GM10248 (cell line): ENCODE measurements around the gene SLC25A13.
"Not testable (repeated sequence)": the region's sequence is repeated elsewhere in the genome, so short reads cannot be mapped to it uniquely, and the experiment has no call there.

Experiments
- CTCF ChIA-PET: fragments of 300-600 bp; sonication (Branson Sonifier 250); formaldehyde crosslinking; extraction: SDS; loops from one replicate; lab custom pipeline; 2021; ENCODE audit warnings: antibody characterized with exemption; lab: Yijun Ruan, JAX
- POLR2A ChIA-PET: fragments of 350-650 bp; sonication (Branson Sonifier 250); formaldehyde crosslinking; extraction: SDS; loops from one replicate; lab custom pipeline; 2020; ENCODE audit warnings: antibody characterized with exemption; lab: Yijun Ruan, JAX
- DNase-seq: peaks from one replicate; pipeline ENCODE4 v3.0.0; 2012; ENCODE audit errors: extremely low spot score
- CTCF ChIP-seq: IDR thresholded peaks from 2 replicates; pipeline ENCODE4 v1.5.1; 2012; ENCODE audit warnings: mild to moderate bottlenecking, low read depth; ENCODE audit errors: extremely low read depth, missing control alignments, control extremely low read depth

Gene SLC25A13

GRCh38 chr7:96173781-96174180 lies 148.1 kb downstream of the SLC25A13 start:
- ChIA-PET POLR2A (no interaction called here), CTCF (no interaction called here)
- DNase-seq, result no peak
- TF ChIP-seq CTCF, result no peak

GRCh38 chr7:96169439-96169838 lies 152.5 kb downstream of the SLC25A13 start:
- ChIA-PET POLR2A (no interaction called here), CTCF (interaction anchor here (1.2 to 1.7 kb wide), 3 partner anchors 9 to 24 kb away, joined by 4 to 6 read pairs (median 4); no protein-coding TSS in a partner anchor)
- DNase-seq, result no peak
- TF ChIP-seq CTCF, result no peak

GRCh38 chr7:96167424-96167823 lies 154.5 kb downstream of the SLC25A13 start:
- no peak for TF ChIP-seq CTCF
- ChIA-PET CTCF (interaction anchor here (1.3 kb wide), 1 partner anchor 10 kb away, joined by 3 read pairs; no protein-coding TSS in a partner anchor), POLR2A (no interaction called here)
- DNase-seq, result no peak

GRCh38 chr7:96161897-96162296 lies 160.0 kb downstream of the SLC25A13 start:
- DNase-seq, result no peak
- CTCF ChIA-PET, result interaction anchor here (1.4 kb wide), 1 partner anchor 34 kb away, joined by 3 read pairs; no protein-coding TSS in a partner anchor
- TF ChIP-seq CTCF, result no peak
- POLR2A ChIA-PET, result no interaction called here

GRCh38 chr7:96157856-96158255 lies 164.0 kb downstream of the SLC25A13 start:
- POLR2A ChIA-PET, result no interaction called here
- DNase-seq, result no peak
- CTCF ChIA-PET, result no interaction called here
- no peak for TF ChIP-seq CTCF

GRCh38 chr7:96154506-96154905 lies 167.4 kb downstream of the SLC25A13 start:
- CTCF ChIA-PET, POLR2A ChIA-PET, DNase-seq: not testable (repeated sequence)

GRCh38 chr7:96152706-96153105 lies 169.2 kb downstream of the SLC25A13 start:
- CTCF ChIA-PET, result interaction anchor here (1.3 kb wide), 1 partner anchor 13 kb away, joined by 3 read pairs; no protein-coding TSS in a partner anchor
- TF ChIP-seq CTCF, result no peak

More at GRCh38 chr7:96152706-96153105, 169.2 kb downstream of the SLC25A13 start:
- POLR2A ChIA-PET, result no interaction called here
- no peak for DNase-seq
